Keratinocyte (primary cell): ENCODE results near the gene CALR3. TPM values are rescaled to one million over a fixed set of nuclear protein-coding genes. Genes with fewer than 3 reads are reported as not detected.

Experiments used
- DNase-seq: peaks from one replicate; pipeline ENCODE4 v3.0.0-alpha.2; 2011; ENCODE audit warnings: low read depth, missing footprints, low spot score
- FAIRE-seq: peaks from 2 replicates; lab custom pipeline; 2011; peaks lifted over from hg19 to GRCh38; lab: Jason Lieb, UNC
- H2AFZ ChIP-seq: 2 replicates; pipeline ENCODE4 v1.6.0; 2012; ENCODE audit warnings: low read length, control low read depth, inconsistent platforms; ENCODE audit not compliant: control insufficient read depth
- H3K27ac ChIP-seq: 2 replicates; pipeline ENCODE4 v1.5.1; 2011; ENCODE audit warnings: low read length; ENCODE audit not compliant: control insufficient read depth, insufficient read depth
- H3K27me3 ChIP-seq: 3 replicates; pipeline ENCODE4 v1.6.0; 2011; ENCODE audit warnings: low read length; ENCODE audit not compliant: control insufficient read depth, insufficient read depth; ENCODE audit errors: extremely low read depth
- H3K36me3 ChIP-seq, 2 experiments: 2 replicates in 1 of 2; 3 replicates in 1 of 2; pipeline ENCODE4 v1.5.1; 2011; ENCODE audit warnings: low read length in 2 of 2, mild to moderate bottlenecking in 1 of 2; ENCODE audit not compliant: control insufficient read depth in 2 of 2, insufficient read depth in 2 of 2; ENCODE audit errors: extremely low read depth in 1 of 2
- H3K4me1 ChIP-seq: 3 replicates; pipeline ENCODE4 v1.5.1; 2011; ENCODE audit warnings: low read length; ENCODE audit not compliant: control insufficient read depth, insufficient read depth; ENCODE audit errors: extremely low read depth
- H3K4me2 ChIP-seq: 3 replicates; pipeline ENCODE4 v1.6.0; 2011; ENCODE audit warnings: low read depth, low read length; ENCODE audit not compliant: control insufficient read depth, insufficient read depth; ENCODE audit errors: extremely low read depth
- H3K4me3 ChIP-seq, 3 experiments: fragments of 200-600 bp in 1 of 3; sonication (generic) in 1 of 3; 2 replicates in 2 of 3; 3 replicates in 1 of 3; pipeline ENCODE4 v1.5.1; 2011 to 2016; ENCODE audit warnings: low read length in 3 of 3, mild to moderate bottlenecking in 3 of 3, control low read depth in 2 of 3, inconsistent platforms in 1 of 3, low read depth in 1 of 3, mixed read lengths in 1 of 3, mixed run types in 1 of 3, moderate library complexity in 1 of 3; ENCODE audit not compliant: control insufficient read depth in 2 of 3, insufficient read depth in 2 of 3; ENCODE audit errors: extremely low read depth in 1 of 3
- H3K79me2 ChIP-seq: 2 replicates; pipeline ENCODE4 v1.6.0; 2012; ENCODE audit warnings: low read length; ENCODE audit not compliant: control insufficient read depth, insufficient read depth
- H3K9ac ChIP-seq: 3 replicates; pipeline ENCODE4 v1.6.0; 2011; ENCODE audit warnings: low read length; ENCODE audit not compliant: control insufficient read depth, insufficient read depth; ENCODE audit errors: extremely low read depth
- H3K9me1 ChIP-seq: 3 replicates; pipeline ENCODE4 v1.6.0; 2011; ENCODE audit warnings: low read length; ENCODE audit not compliant: control insufficient read depth, insufficient read depth; ENCODE audit errors: extremely low read depth
- H3K9me3 ChIP-seq: 2 replicates; pipeline ENCODE4 v1.5.1; 2012; ENCODE audit warnings: low read depth, low read length; ENCODE audit not compliant: control insufficient read depth
- H4K20me1 ChIP-seq: 3 replicates; pipeline ENCODE4 v1.6.0; 2011; ENCODE audit warnings: low read length; ENCODE audit not compliant: control insufficient read depth, insufficient read depth; ENCODE audit errors: extremely low read depth
- CTCF ChIP-seq, 3 experiments: IDR thresholded peaks in 1 of 3; conservative IDR thresholded peaks in 1 of 3; optimal IDR thresholded peaks in 1 of 3; 2 replicates in 2 of 3; 3 replicates in 1 of 3; pipeline versions ENCODE3 to v1.5.1; 2011; ENCODE audit warnings: low read length in 3 of 3, mild to moderate bottlenecking in 3 of 3, moderate library complexity in 2 of 3, control low read depth in 1 of 3, inconsistent platforms in 1 of 3; ENCODE audit not compliant: insufficient read depth in 2 of 3; ENCODE audit errors: extremely low read depth in 1 of 3
- EZH2 ChIP-seq: IDR thresholded peaks from one replicate; pipeline ENCODE4 v1.6.1; 2012; ENCODE audit warnings: inconsistent platforms, mild to moderate bottlenecking, low read length, moderate library complexity
- dilution Hi-C: fragments of 300-500 bp; cut with MboI; formaldehyde crosslinking; loops from one replicate; pipeline ENCODE4 v1.7.0; 2020; ENCODE audit warnings: low sequenced_read_pairs; ENCODE audit not compliant: extremely low pct_ligation_motif_present
- polyA plus RNA-seq, 5 experiments: library from polyadenylated mRNA; depleted of rRNA in 3 of 5; stranded (reverse) in 3 of 5; stranded (forward) in 1 of 5; unstranded in 1 of 5; fragments of >200 nt; gene quantifications; 1 replicate in 1 of 5; 2 replicates in 3 of 5; 3 replicates in 1 of 5; pipeline versions ENCODE4 v1.2.1 to v1.2.3, GENCODE V29; 2011 to 2012; ENCODE audit warnings: missing spikeins in 2 of 5, low read depth in 1 of 5, low replicate concordance in 1 of 5

Gene CALR3
- polyA plus RNA-seq, 1 donor (not counting 4 experiments of a cell fraction or from before 2014, with no cell fraction given) = not detected

- H3K9me3 ChIP-seq = no peaks in the 10 kb centered on the region
- TF ChIP-seq CTCF (optimal IDR thresholded peaks at IDR 0.05 in 1 of 3, IDR thresholded peaks at IDR 0.05 in 1 of 3, conservative IDR thresholded peaks at IDR 0.05 in 1 of 3; ENCODE audit: extremely low read depth in 1 of 3, insufficient read depth in 2 of 3, low read length in 3 of 3) (no peak), EZH2 (no peak)
- peaks cover 91% of the 10 kb centered on the region for H3K79me2 ChIP-seq
- no peak for DNase-seq
- peak overlapping the region; percentile 47 for H3K4me2 ChIP-seq
- peak overlapping the region; percentile 39 for H3K9ac ChIP-seq
- no peak overlapping the region for H3K4me3 ChIP-seq
- peaks cover 42% of the 10 kb centered on the region for H3K4me1 ChIP-seq
- dilution Hi-C loops = no loop called here
- H3K27ac ChIP-seq = no peak overlapping the region
- no peaks in the 10 kb centered on the region for H3K27me3 ChIP-seq
- no peaks in the 10 kb centered on the region for H3K36me3 ChIP-seq
- FAIRE-seq = no peak
- H4K20me1 ChIP-seq = peaks cover 24% of the 10 kb centered on the region
- H3K9me1 ChIP-seq = peaks cover 19% of the 10 kb centered on the region
- H2AFZ ChIP-seq = no peak overlapping the region
Measured at GRCh38 chr19:16458391-16459341, 37.3 kb downstream of the CALR3 start.

- TF ChIP-seq EZH2 = no peak
- TF ChIP-seq CTCF (optimal IDR thresholded peaks at IDR 0.05 in 1 of 3, IDR thresholded peaks at IDR 0.05 in 1 of 3, conservative IDR thresholded peaks at IDR 0.05 in 1 of 3; ENCODE audit: extremely low read depth in 1 of 3, insufficient read depth in 2 of 3, low read length in 3 of 3) = no peak
- H3K4me2 ChIP-seq = peak overlapping the region; percentile 47
- FAIRE-seq (no peak), DNase-seq (no peak)
- peak overlapping the region; percentile 19 for H3K9ac ChIP-seq
- H3K9me3 ChIP-seq = no peaks in the 10 kb centered on the region
- no peaks in the 10 kb centered on the region for H3K27me3 ChIP-seq
- H4K20me1 ChIP-seq = peaks cover 17% of the 10 kb centered on the region
- H3K36me3 ChIP-seq = no peaks in the 10 kb centered on the region
- dilution Hi-C loops = no loop called here
- peak overlapping the region; percentile 37 for H3K27ac ChIP-seq
- H3K79me2 ChIP-seq = peaks cover 87% of the 10 kb centered on the region
- no peak overlapping the region for H3K4me3 ChIP-seq
- H2AFZ ChIP-seq = no peak overlapping the region
- peaks cover 34% of the 10 kb centered on the region for H3K4me1 ChIP-seq
- peaks cover 19% of the 10 kb centered on the region for H3K9me1 ChIP-seq
Measured at GRCh38 chr19:16457954-16458331, 38.0 kb downstream of the CALR3 start.
